ENCODE measurements around the gene APOC3. TPM values are rescaled to one million over a fixed set of nuclear protein-coding genes. Genes with fewer than 3 reads are reported as not detected.

The APOC3 gene
- total RNA-seq, 1 experiment from 2014 or later: not detected

- Histone ChIP-seq H4K91ac (ENCODE audit: insufficient read length, low read depth, low read length) (no peak overlapping the region), H3K9me3 (ENCODE audit: control insufficient read depth, low read depth, low read length) (no peaks in the 10 kb centered on the region), H3K9ac (ENCODE audit: extremely low read depth, insufficient read length, low read length) (no peak overlapping the region), H3K56ac (ENCODE audit: insufficient read length, low read depth, low read length) (no peak overlapping the region), H4K5ac (ENCODE audit: insufficient read length, low read depth, low read length) (no peak overlapping the region), H4K8ac (replicated peaks; ENCODE audit: insufficient read length, low read depth, low read length) (peak overlapping the region; percentile 38), H2BK12ac (ENCODE audit: insufficient read length, low read depth, low read length) (no peak overlapping the region), H2AFZ (ENCODE audit: low read length) (no peak overlapping the region), H3K4me2 (ENCODE audit: insufficient read depth, insufficient read length, low read length) (no peak overlapping the region), H3K4ac (ENCODE audit: low read depth, low read length) (no peak overlapping the region), H3K27me3 (ENCODE audit: insufficient read depth, low read length) (no peaks in the 10 kb centered on the region), H3K79me2 (ENCODE audit: insufficient read depth, low read length) (no peaks in the 10 kb centered on the region), H3K14ac (ENCODE audit: insufficient read depth, low read length) (no peak overlapping the region), H3K23me2 (ENCODE audit: insufficient read length, low read depth, low read length, poor library complexity, severe bottlenecking) (no peaks in the 10 kb centered on the region), H2BK120ac (ENCODE audit: low read depth, low read length, poor library complexity, severe bottlenecking) (no peak overlapping the region), H3K18ac (ENCODE audit: insufficient read length, low read depth, low read length) (no peak overlapping the region), H4K20me1 (ENCODE audit: control insufficient read depth, insufficient read depth, insufficient read length) (no peaks in the 10 kb centered on the region), H2BK5ac (ENCODE audit: insufficient read length, low read length) (no peak overlapping the region), H2BK15ac (ENCODE audit: low read depth, low read length) (no peak overlapping the region), H3T11ph (ENCODE audit: low read length) (no peak overlapping the region), H3K79me1 (ENCODE audit: insufficient read depth, low read depth, low read length, poor library complexity, severe bottlenecking) (no peaks in the 10 kb centered on the region), H2BK20ac (ENCODE audit: low read depth, low read length, poor library complexity, severe bottlenecking) (no peak overlapping the region), H2AK5ac (ENCODE audit: insufficient read length, low read length) (no peak overlapping the region), H3K27ac (ENCODE audit: insufficient read length, low read depth, low read length) (no peak overlapping the region), H3K23ac (ENCODE audit: insufficient read length, low read depth, low read length) (no peak overlapping the region), H3K4me1 (ENCODE audit: insufficient read depth, low read length) (no peaks in the 10 kb centered on the region)
- Mint-ChIP-seq H3K4me3 (no peak overlapping the region), H3K9me3 (no peaks in the 10 kb centered on the region), H3K4me1 (no peaks in the 10 kb centered on the region), H3K27ac (no peak overlapping the region), H3K36me3 (ENCODE audit: insufficient read depth in 1 of 3, low read depth in 3 of 3) (peaks cover 14 to 64% (median 58%) of the 10 kb centered on the region in 3 experiments; a peak in 6 of 7 replicates), H3K27me3 (ENCODE audit: low read depth) (no peaks in the 10 kb centered on the region)
- WGBS (ENCODE audit: extremely low coverage, insufficient read length, low lambda C conversion rate): no CpG with 5 or more reads among the region's 5 CpGs
- TF ChIP-seq CTCF (conservative IDR thresholded peaks at IDR 0.05): no peak
- no peak for DNase-seq
These were observed 34.8 kb downstream of the APOC3 start for GRCh38 chr11:116864531-116864930.
